ENCODE data around the gene MICAL3. TPM values are rescaled to one million over a fixed set of nuclear protein-coding genes. Genes with fewer than 3 reads are reported as not detected.

Gene MICAL3
- total RNA-seq, 1 donor from 2014 or later, result 85.7 TPM

- DNase-seq (ENCODE audit: missing footprints) (no peak), ATAC-seq (no peak)
- intact Hi-C loops (cut with DNase I), result no loop called here
Observed at GRCh38 chr22:17807086-17807485, 217.3 kb downstream of the MICAL3 start.

GRCh38 chr22:17806437-17806836, 217.9 kb downstream of the MICAL3 start:
- DNase-seq (ENCODE audit: missing footprints), result no peak

GRCh38 chr22:17804331-17805080, 219.9 kb downstream of the MICAL3 start:
- intact Hi-C loops (cut with DNase I), result no loop called here
- DNase-seq (ENCODE audit: missing footprints) (no peak), ATAC-seq (no peak)

More at GRCh38 chr22:17806437-17806836, 217.9 kb downstream of the MICAL3 start:
- intact Hi-C loops (cut with DNase I), result no loop called here
- ATAC-seq, result no peak

GRCh38 chr22:17803609-17804270, 220.6 kb downstream of the MICAL3 start:
- DNase-seq (ENCODE audit: missing footprints) (no peak), ATAC-seq (no peak)
- intact Hi-C loops (cut with DNase I), result no loop called here

- intact Hi-C loops (cut with DNase I), result no loop called here
- ATAC-seq (no peak), DNase-seq (ENCODE audit: missing footprints) (no peak)
Observed at GRCh38 chr22:17802822-17803221, 221.5 kb downstream of the MICAL3 start.

- intact Hi-C loops (cut with DNase I), result no loop called here
- no peak for ATAC-seq
- no peak for DNase-seq (ENCODE audit: missing footprints)
Observed at GRCh38 chr22:17802411-17802810, 221.9 kb downstream of the MICAL3 start.

GRCh38 chr22:17797721-17798559, 226.4 kb downstream of the MICAL3 start:
- no peak for ATAC-seq
- DNase-seq (ENCODE audit: missing footprints), result no peak
- intact Hi-C loops (cut with DNase I), result no loop called here

GRCh38 chr22:17796695-17797094, 227.7 kb downstream of the MICAL3 start:
- ATAC-seq (no peak), DNase-seq (ENCODE audit: missing footprints) (no peak)
- intact Hi-C loops (cut with DNase I), result no loop called here

- ATAC-seq, result no peak
- intact Hi-C loops (cut with DNase I), result no loop called here
- DNase-seq (ENCODE audit: missing footprints), result no peak
Observed at GRCh38 chr22:17795661-17796548, 228.5 kb downstream of the MICAL3 start.

GRCh38 chr22:17794726-17795542, 229.4 kb downstream of the MICAL3 start:
- intact Hi-C loops (cut with DNase I), result no loop called here
- no peak for ATAC-seq
- DNase-seq (ENCODE audit: missing footprints), result no peak

GRCh38 chr22:17792854-17793434, 231.4 kb downstream of the MICAL3 start:
- intact Hi-C loops (cut with DNase I), result no loop called here
- DNase-seq (ENCODE audit: missing footprints) (no peak), ATAC-seq (no peak)

GRCh38 chr22:17792299-17792698, 232.1 kb downstream of the MICAL3 start:
- ATAC-seq (no peak), DNase-seq (ENCODE audit: missing footprints) (no peak)
- intact Hi-C loops (cut with DNase I), result no loop called here

- ATAC-seq (no peak), DNase-seq (ENCODE audit: missing footprints) (peak; percentile 60)
- intact Hi-C loops (cut with DNase I), result no loop called here
Observed at GRCh38 chr22:17791196-17791595, 233.2 kb downstream of the MICAL3 start.

- peak; percentile 16 for DNase-seq (ENCODE audit: missing footprints)
- ATAC-seq, result no peak
- intact Hi-C loops (cut with DNase I), result loop anchor here (5.0 kb wide), 2 partner anchors 47 to 232 kb away; no protein-coding TSS in a partner anchor
Observed at GRCh38 chr22:17789379-17790200, 234.8 kb downstream of the MICAL3 start.

GRCh38 chr22:17788528-17789378, 235.6 kb downstream of the MICAL3 start:
- no peak for ATAC-seq
- DNase-seq (ENCODE audit: missing footprints), result peak; percentile 43
- intact Hi-C loops (cut with DNase I), result loop anchor here (5.0 kb wide), 2 partner anchors 46 to 231 kb away; no protein-coding TSS in a partner anchor
